K562 (cell line): ENCODE results near the gene DCP2. TPM values are rescaled to one million over a fixed set of nuclear protein-coding genes. Genes with fewer than 3 reads are reported as not detected.

ENCODE experiments used
- ATAC-seq: fragments of 200-7000 bp; cut with Tn5 transposase; 3 replicates; pipeline ENCODE4 v1.9.1; 2020; ENCODE audit warnings: moderate library complexity
- BruUV-seq: library from RNA; stranded (reverse); fragments of 400-500 nt; replicated peaks from 2 replicates; lab custom pipeline; 2021; lab: Mats Ljungman, UMichigan
- CTCF ChIA-PET: fragments of 300-600 bp; formaldehyde crosslinking; extraction: SDS; loops from one replicate; lab custom pipeline; 2021; ENCODE audit warnings: low intra/inter-chr PET ratio; lab: Yijun Ruan, JAX
- POLR2A ChIA-PET: fragments of 300-600, 350-650 bp; sonication (Branson Sonifier 250); formaldehyde crosslinking; extraction: SDS; loops from one replicate; lab custom pipeline; 2021; ENCODE audit warnings: antibody characterized with exemption, inconsistent platforms; lab: Yijun Ruan, JAX
- DNase-seq, 4 experiments: peaks; one replicate each; pipeline versions ENCODE4 v3.0.0 to v3.0.0-alpha.2; 2011 to 2018; ENCODE audit warnings: low spot score in 3 of 4, mixed read lengths in 3 of 4; ENCODE audit errors: extremely low read depth in 1 of 4
- FAIRE-seq: peaks from 2 replicates; lab custom pipeline; 2011; peaks lifted over from hg19 to GRCh38; lab: Jason Lieb, UNC
- H2AFZ ChIP-seq: 2 replicates; pipeline ENCODE4 v1.6.0; 2011; ENCODE audit warnings: low read depth, low read length, control low read depth, inconsistent platforms
- H3K27ac ChIP-seq: fragments of 200-600 bp; 3 replicates; pipeline ENCODE4 v1.8.0; 2011; ENCODE audit warnings: low read depth, mild to moderate bottlenecking, control low read depth, inconsistent platforms, low read length, moderate library complexity, mixed read lengths; ENCODE audit errors: extremely low read depth
- H3K27me3 ChIP-seq, 2 experiments: fragments of 300-600 bp in 1 of 2; 2 replicates in 1 of 2; 3 replicates in 1 of 2; pipeline versions ENCODE4 v1.6.0 to v1.8.0; 2011; ENCODE audit warnings: inconsistent platforms in 2 of 2, low read length in 2 of 2, mild to moderate bottlenecking in 1 of 2, mixed read lengths in 1 of 2, moderate library complexity in 1 of 2; ENCODE audit not compliant: control insufficient read depth in 2 of 2, insufficient read depth in 2 of 2
- H3K36me3 ChIP-seq: fragments of 300-600 bp; 3 replicates; pipeline ENCODE4 v1.8.0; 2011; ENCODE audit warnings: mild to moderate bottlenecking, low read length, inconsistent platforms; ENCODE audit not compliant: control insufficient read depth, insufficient read depth
- H3K4me1 ChIP-seq, 2 experiments: fragments of 200-600 bp in 1 of 2; replicated peaks in 1 of 2; 2 replicates in 1 of 2; 3 replicates in 1 of 2; pipeline versions ENCODE4 v1.5.1 to v1.8.0; 2011; ENCODE audit warnings: inconsistent platforms in 2 of 2, low read length in 2 of 2, mild to moderate bottlenecking in 1 of 2, mixed read lengths in 1 of 2, moderate library complexity in 1 of 2; ENCODE audit not compliant: control insufficient read depth in 2 of 2, insufficient read depth in 2 of 2
- H3K4me2 ChIP-seq: 2 replicates; pipeline ENCODE4 v1.6.1; 2011; ENCODE audit warnings: low read length, control low read depth, inconsistent platforms, mixed read lengths; ENCODE audit not compliant: insufficient read depth
- H3K4me3 ChIP-seq: fragments of 200-600 bp; sonication (generic), shearing (Covaris generic); 2 replicates; pipeline ENCODE4 v1.5.1; 2016; ENCODE audit warnings: control low read depth, inconsistent platforms
- H3K79me2 ChIP-seq: fragments of 200-600 bp; 3 replicates; pipeline ENCODE4 v1.8.0; 2011; ENCODE audit warnings: low read length, inconsistent platforms; ENCODE audit not compliant: control insufficient read depth, insufficient read depth
- H3K9ac ChIP-seq, 2 experiments: 2 replicates each; pipeline versions ENCODE4 v1.6.0 to v1.6.1; 2011; ENCODE audit warnings: low read depth in 2 of 2, low read length in 2 of 2, control low read depth in 1 of 2, inconsistent platforms in 1 of 2, mild to moderate bottlenecking in 1 of 2, mixed read lengths in 1 of 2; ENCODE audit not compliant: insufficient read depth in 1 of 2
- H3K9me1 ChIP-seq: one replicate; pipeline ENCODE4 v1.6.0; 2011; ENCODE audit warnings: inconsistent platforms, mild to moderate bottlenecking, low read length, moderate library complexity; ENCODE audit not compliant: control insufficient read depth, insufficient read depth
- H3K9me3 ChIP-seq: replicated peaks from 2 replicates; pipeline ENCODE4 v1.5.1; 2011; ENCODE audit warnings: low read depth, low read length, inconsistent platforms; ENCODE audit not compliant: control insufficient read depth, insufficient read depth
- H4K20me1 ChIP-seq: replicated peaks from 2 replicates; pipeline ENCODE4 v1.6.1; 2011; ENCODE audit warnings: low read length, inconsistent platforms, mixed read lengths; ENCODE audit not compliant: control insufficient read depth, insufficient read depth
- ARNT ChIP-seq, 2 experiments: fragments of 450-650 bp; IDR thresholded peaks; 2 replicates each; pipeline ENCODE4 v1.6.1; 2016; ENCODE audit warnings: mild to moderate bottlenecking in 1 of 2
- CBX3 ChIP-seq, 2 experiments: IDR thresholded peaks; 1 replicate in 1 of 2; 2 replicates in 1 of 2; pipeline ENCODE4 v1.6.1; 2012; ENCODE audit warnings: inconsistent platforms in 2 of 2, low read length in 2 of 2, borderline replicate concordance in 1 of 2, control low read depth in 1 of 2
- EGR1 ChIP-seq: fragments of 450-650 bp; conservative IDR thresholded peaks from 2 replicates; pipeline ENCODE4 v1.6.1; 2017; ENCODE audit warnings: mild to moderate bottlenecking
- FOS ChIP-seq: IDR thresholded peaks from 3 replicates; pipeline ENCODE4 v1.6.1; 2011; ENCODE audit not compliant: insufficient read length; ENCODE audit errors: extremely low read depth
- IRF2 ChIP-seq: sonication (generic); formaldehyde crosslinking; IDR thresholded peaks from 2 replicates; pipeline ENCODE4 v1.8.1; 2022; ENCODE audit warnings: mild to moderate bottlenecking, missing genetic modification reagents
- KLF16 ChIP-seq: IDR thresholded peaks from 2 replicates; pipeline ENCODE4 v1.6.1; 2016; ENCODE audit warnings: antibody characterized with exemption
- MBD2 ChIP-seq: sonication (generic); IDR thresholded peaks from 2 replicates; pipeline ENCODE4 v1.6.1; 2016; ENCODE audit warnings: low read depth, borderline replicate concordance
- MECOM ChIP-seq: fragments of 250-450 bp; sonication (Bioruptor Pico); IDR thresholded peaks from 2 replicates; pipeline ENCODE4 v1.8.0; 2022; ENCODE audit warnings: inconsistent platforms
- POLR2H ChIP-seq: IDR thresholded peaks from 2 replicates; pipeline ENCODE4 v1.6.1; 2016; ENCODE audit warnings: missing genetic modification characterization, low read depth, mild to moderate bottlenecking, control low read depth, missing compliant biosample characterization, moderate library complexity
- PTRF ChIP-seq: fragments of 450-650 bp; IDR thresholded peaks from 2 replicates; pipeline ENCODE4 v1.6.1; 2016; ENCODE audit warnings: mild to moderate bottlenecking, missing genetic modification characterization, missing compliant biosample characterization
- SPI1 ChIP-seq: IDR thresholded peaks from 2 replicates; pipeline ENCODE4 v1.6.1; 2011; ENCODE audit warnings: low read depth, low read length, control low read depth, borderline replicate concordance
- TCF7L2 ChIP-seq: fragments of 150-350 bp; IDR thresholded peaks from 2 replicates; pipeline ENCODE4 v1.6.1; 2016; ENCODE audit warnings: low read depth, mild to moderate bottlenecking, low read length, moderate library complexity
- THRAP3 ChIP-seq: fragments of 450-650 bp; IDR thresholded peaks from 2 replicates; pipeline ENCODE4 v1.6.1; 2016; ENCODE audit warnings: mild to moderate bottlenecking, inconsistent platforms, borderline replicate concordance
- TSC22D4 ChIP-seq: fragments of 450-650 bp; IDR thresholded peaks from 2 replicates; pipeline ENCODE4 v1.6.1; 2016; ENCODE audit warnings: missing genetic modification characterization, missing biosample characterization, control low read depth
- ZNF347 ChIP-seq: fragments of 450-650 bp; formaldehyde crosslinking; IDR thresholded peaks from 2 replicates; pipeline ENCODE4 v1.4.0; 2020; ENCODE audit warnings: low read depth, mild to moderate bottlenecking, moderate library complexity
- ZNF79 ChIP-seq: fragments of 250-450 bp; sonication (Bioruptor Pico); IDR thresholded peaks from 2 replicates; pipeline ENCODE4 v1.4.0; 2020; ENCODE audit warnings: low read depth, mild to moderate bottlenecking, moderate library complexity
- WGBS: fragments of 100-300 bp; shearing (Covaris generic); methylation state at CpG from one replicate; pipeline ENCODE4 v1.1.6; 2016; ENCODE audit warnings: low coverage, mixed read lengths; ENCODE audit not compliant: insufficient coverage; ENCODE audit errors: missing lambda C conversion rate; 5-methylcytosine and 5-hydroxymethylcytosine counted together
- in situ Hi-C: fragments of 300-500 bp; cut with MboI; formaldehyde crosslinking; loops from 4 replicates; pipeline ENCODE4 v1.15.0; 2018; ENCODE audit warnings: inconsistent platforms, mixed read lengths
- intact Hi-C: fragments of 100-400 bp; cut with micrococcal nuclease; formaldehyde crosslinking; loops from 2 replicates; pipeline ENCODE4 v1.14.2; 2022
- polyA plus RNA-seq, 8 experiments: library from polyadenylated mRNA; depleted of rRNA in 4 of 8; stranded (reverse) in 5 of 8; unstranded in 3 of 8; fragments of >200 nt; fragmentation: Nextera tagmentation in 2 of 8; fragmentation: Illumina TruSeq in 1 of 8; extraction: Ambion mirVana in 2 of 8; extraction: Trizol in 1 of 8; gene quantifications; 2 replicates each; pipeline versions ENCODE4 v1.2.1 to v1.2.3, GENCODE V29; 2011 to 2014; ENCODE audit warnings: inconsistent platforms in 1 of 8, missing spikeins in 1 of 8
- total RNA-seq, 7 experiments: library from RNA; depleted of rRNA in 6 of 7; stranded (reverse); fragments of >200 nt in 6 of 7; fragmentation: Illumina TruSeq in 2 of 7; extraction: Trizol in 2 of 7; gene quantifications; 2 replicates each; pipeline versions ENCODE4 v1.2.1 to v1.2.3, GENCODE V29; 2011 to 2021; ENCODE audit warnings: low replicate concordance in 1 of 7
- TF ChIP-seq, protein P1 (sequence below): fragments of 450-650 bp; IDR thresholded peaks from 2 replicates; pipeline ENCODE4 v1.6.1; 2014; ENCODE audit warnings: low read depth, mild to moderate bottlenecking, moderate library complexity, borderline replicate concordance

The DCP2 gene
- total and polyA plus RNA-seq, 9 of the 15 experiments (the other 6 are each of a cell fraction or from before 2014, with no cell fraction given) = 25.9 to 109 (median 46.7) TPM

DNA sequence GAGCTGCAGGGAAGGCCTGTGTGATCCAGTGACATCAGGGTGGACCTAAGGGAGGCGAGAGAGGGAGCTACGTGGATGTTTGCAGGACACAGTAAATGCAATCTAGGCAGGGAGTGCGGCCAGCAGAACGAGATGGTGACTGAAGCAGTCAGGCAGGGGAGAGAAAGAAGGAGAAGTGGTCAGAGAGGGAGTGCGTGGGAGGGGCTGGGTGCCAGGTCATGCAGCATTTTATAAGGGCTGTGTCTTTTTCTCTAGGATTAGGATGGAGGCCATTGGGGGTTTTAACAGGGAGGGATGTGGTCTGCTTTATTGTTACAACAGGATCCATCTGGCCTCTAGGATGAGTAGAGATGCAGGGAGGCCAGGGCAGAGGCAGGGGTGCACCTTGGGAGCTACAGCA is 80.4 kb downstream of the DCP2 start:
- in situ Hi-C loops = no loop called here
- POLR2A ChIA-PET = interaction anchor here (0.7 kb wide), 1 partner anchor 206 kb away, joined by 3 read pairs; no protein-coding TSS in a partner anchor
- Histone ChIP-seq H3K27ac (no peak overlapping the region), H3K4me3 (no peak overlapping the region), H3K79me2 (no peaks in the 10 kb centered on the region), H3K27me3 (peaks cover 5 to 17% of the 10 kb centered on the region in 2 experiments; a peak in 4 of 5 replicates), H2AFZ (no peak overlapping the region), H3K4me2 (no peak overlapping the region), H3K4me1 (peaks cover 4 to 8% of the 10 kb centered on the region in 2 experiments; a peak in 3 of 5 replicates), H3K36me3 (no peaks in the 10 kb centered on the region), H3K9ac (no peak overlapping the region), H4K20me1 (no peaks in the 10 kb centered on the region), H3K9me3 (no peaks in the 10 kb centered on the region), H3K9me1 (no peaks in the 10 kb centered on the region)
- CTCF ChIA-PET = no interaction called here
- FAIRE-seq = no peak
- TF ChIP-seq TCF7L2 = no peak
- 0 out of 2 replicates have a peak, but pooled peaks have one; percentile 42 for TF ChIP-seq SPI1
- peak; percentile 53; the same call in 1 of the 2 replicates for TF ChIP-seq EGR1
- TF ChIP-seq MECOM (CRISPR knock-in tag) = no peak
- BruUV-seq = no TSS peak
- intact Hi-C loops = no loop called here
- WGBS = 10% methylated on average over 5 of the region's 5 CpGs
- DNase-seq = no peak
- no peak for ATAC-seq

DNA sequence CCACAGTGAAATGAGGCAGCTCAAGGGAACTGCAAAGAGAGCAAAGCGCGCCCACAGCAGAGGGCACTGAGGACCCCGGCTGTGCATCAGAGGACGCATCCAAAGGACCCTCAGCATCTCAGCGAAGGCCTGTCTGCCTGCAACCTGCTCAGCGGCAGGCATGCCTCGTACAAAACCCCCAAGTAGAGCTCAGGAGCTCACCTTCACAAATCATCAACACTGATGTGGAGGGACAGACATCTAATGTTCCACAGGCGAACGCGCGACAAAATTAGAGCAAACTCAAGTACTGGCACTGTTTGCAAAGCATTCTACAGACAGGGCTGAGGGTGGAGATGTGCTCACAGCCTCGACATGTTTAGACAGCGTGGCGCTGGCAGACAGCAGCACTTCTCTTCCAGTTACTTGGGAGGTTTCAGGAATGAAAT is 81.0 kb downstream of the DCP2 start:
- no peaks in the 10 kb centered on the region for H4K20me1 ChIP-seq
- in situ Hi-C loops = no loop called here
- peaks cover 4 to 8% of the 10 kb centered on the region in 2 experiments; a peak in 3 of 5 replicates for H3K4me1 ChIP-seq
- no peaks in the 10 kb centered on the region for H3K9me3 ChIP-seq
- no peaks in the 10 kb centered on the region for H3K36me3 ChIP-seq
- no peak overlapping the region for H3K4me2 ChIP-seq
- no TSS peak for BruUV-seq
- DNase-seq (no peak), ATAC-seq (no peak), FAIRE-seq (no peak)
- WGBS = 43% methylated on average over 14 of the region's 14 CpGs
- ChIA-PET CTCF (no interaction called here), POLR2A (interaction anchor here (0.7 kb wide), 1 partner anchor 205 kb away, joined by 3 read pairs; no protein-coding TSS in a partner anchor)
- no peak overlapping the region for H3K27ac ChIP-seq
- H2AFZ ChIP-seq = no peak overlapping the region
- H3K27me3 ChIP-seq = peaks cover 5 to 17% of the 10 kb centered on the region in 2 experiments; a peak in 4 of 5 replicates
- no peak overlapping the region; a peak in 1 of 4 replicates for H3K9ac ChIP-seq
- H3K9me1 ChIP-seq = no peaks in the 10 kb centered on the region
- no peaks in the 10 kb centered on the region for H3K79me2 ChIP-seq
- H3K4me3 ChIP-seq = no peak overlapping the region
- intact Hi-C loops = no loop called here
- TF ChIP-seq TSC22D4 (tag) (no peak), PTRF (tag) (no peak), POLR2H (tag) (no peak), ZNF79 (CRISPR knock-in tag) (no peak), KLF16 (no peak), CBX3 (IDR thresholded peaks at IDR 0.05; ENCODE audit: borderline replicate concordance in 1 of 2, low read length in 2 of 2) (no peak), MBD2 (no peak), FOS (no peak), IRF2 (CRISPR knock-in tag) (no peak), ARNT (IDR thresholded peaks at IDR 0.05) (no peak), ZNF347 (CRISPR knock-in tag) (no peak), THRAP3 (no peak)
- TF ChIP-seq, protein P1, sequence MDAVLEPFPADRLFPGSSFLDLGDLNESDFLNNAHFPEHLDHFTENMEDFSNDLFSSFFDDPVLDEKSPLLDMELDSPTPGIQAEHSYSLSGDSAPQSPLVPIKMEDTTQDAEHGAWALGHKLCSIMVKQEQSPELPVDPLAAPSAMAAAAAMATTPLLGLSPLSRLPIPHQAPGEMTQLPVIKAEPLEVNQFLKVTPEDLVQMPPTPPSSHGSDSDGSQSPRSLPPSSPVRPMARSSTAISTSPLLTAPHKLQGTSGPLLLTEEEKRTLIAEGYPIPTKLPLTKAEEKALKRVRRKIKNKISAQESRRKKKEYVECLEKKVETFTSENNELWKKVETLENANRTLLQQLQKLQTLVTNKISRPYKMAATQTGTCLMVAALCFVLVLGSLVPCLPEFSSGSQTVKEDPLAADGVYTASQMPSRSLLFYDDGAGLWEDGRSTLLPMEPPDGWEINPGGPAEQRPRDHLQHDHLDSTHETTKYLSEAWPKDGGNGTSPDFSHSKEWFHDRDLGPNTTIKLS = no peak
